ENCODE results near the gene SLC39A10. TPM values are rescaled to one million over a fixed set of nuclear protein-coding genes. Genes with fewer than 3 reads are reported as not detected.

The SLC39A10 gene
- total and polyA plus RNA-seq, 12 donors, result 6.6 to 83.0 (median 33.0) TPM

GRCh38 chr2:195626507-195626906 is 30.5 kb upstream of the SLC39A10 start:
- DNase-seq, result no peak
- TF ChIP-seq CTCF (IDR thresholded peaks at IDR 0.05), result no peak
- TF ChIP-seq POLR2A (IDR thresholded peaks at IDR 0.05), result no peak
- Histone ChIP-seq H3K4me1 (replicated peaks in 1 of 2) (no peaks in the 10 kb centered on the region), H3K36me3 (replicated peaks in 1 of 2) (no peaks in the 10 kb centered on the region), H3K9me3 (replicated peaks in 1 of 3) (no peaks in the 10 kb centered on the region), H3K4me3 (no peak overlapping the region), H3K27me3 (no peaks in the 10 kb centered on the region), H3K27ac (no peak overlapping the region)
- WGBS, 4 donors, result 77 to 87% (median 82%) methylated on average over 2 of the region's 2 CpGs
- intact Hi-C loops (cut with DNase I), result no loop called here

DNA sequence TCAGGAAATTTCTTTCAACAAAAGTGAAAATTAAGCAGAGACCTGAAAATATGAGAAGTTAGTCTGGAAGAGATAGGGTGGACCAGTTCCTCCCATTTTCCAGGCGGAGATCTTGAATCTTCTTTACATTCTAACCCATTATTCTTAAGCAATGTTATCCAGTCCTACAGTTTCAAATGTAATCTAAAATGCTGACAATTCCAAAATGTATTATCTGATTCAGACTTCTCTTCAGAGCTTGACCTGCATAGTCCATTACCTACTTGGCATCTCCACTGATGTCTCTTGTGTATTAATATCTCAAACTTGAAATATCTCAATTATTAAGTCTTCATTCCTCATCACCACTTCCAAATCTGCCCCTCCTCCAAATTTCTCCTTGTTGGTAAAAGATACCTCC is 28.4 kb upstream of the SLC39A10 start:
- TF ChIP-seq CTCF (IDR thresholded peaks at IDR 0.05) (no peak), POLR2A (IDR thresholded peaks at IDR 0.05) (no peak)
- Histone ChIP-seq H3K27me3 (no peaks in the 10 kb centered on the region), H3K36me3 (replicated peaks in 1 of 2) (no peaks in the 10 kb centered on the region), H3K27ac (no peak overlapping the region), H3K4me3 (no peak overlapping the region), H3K4me1 (replicated peaks in 1 of 2) (no peaks in the 10 kb centered on the region), H3K9me3 (replicated peaks in 1 of 3) (no peaks in the 10 kb centered on the region)
- no peak for DNase-seq
- 82 to 95% (median 87%) methylated on average over 1 of the region's 1 CpG for WGBS, 4 donors
- intact Hi-C loops (cut with DNase I), result no loop called here

- intact Hi-C loops (cut with DNase I), result no loop called here
- WGBS, 4 donors, result 87 to 92% (median 89%) methylated on average over 10 of the region's 10 CpGs
- Histone ChIP-seq H3K27me3 (no peaks in the 10 kb centered on the region), H3K36me3 (replicated peaks in 1 of 2) (no peaks in the 10 kb centered on the region), H3K4me3 (no peak overlapping the region), H3K9me3 (replicated peaks in 1 of 3) (no peaks in the 10 kb centered on the region), H3K4me1 (replicated peaks in 1 of 2) (no peaks in the 10 kb centered on the region), H3K27ac (no peak overlapping the region)
- no peak for TF ChIP-seq CTCF (IDR thresholded peaks at IDR 0.05)
- TF ChIP-seq POLR2A (IDR thresholded peaks at IDR 0.05), result no peak
- DNase-seq, result no peak
Observed at GRCh38 chr2:195632856-195633572, 24.0 kb upstream of the SLC39A10 start.

GRCh38 chr2:195633573-195633870 is 23.5 kb upstream of the SLC39A10 start:
- Histone ChIP-seq H3K27me3 (no peaks in the 10 kb centered on the region), H3K27ac (no peak overlapping the region), H3K4me3 (no peak overlapping the region), H3K36me3 (replicated peaks in 1 of 2) (no peaks in the 10 kb centered on the region), H3K4me1 (replicated peaks in 1 of 2) (no peaks in the 10 kb centered on the region), H3K9me3 (replicated peaks in 1 of 3) (no peaks in the 10 kb centered on the region)
- DNase-seq, result no peak
- intact Hi-C loops (cut with DNase I), result no loop called here
- no peak for TF ChIP-seq CTCF (IDR thresholded peaks at IDR 0.05)
- no peak for TF ChIP-seq POLR2A (IDR thresholded peaks at IDR 0.05)
- 88 to 96% (median 93%) methylated on average over 4 of the region's 4 CpGs for WGBS, 4 donors
